OCI-LY7 (cell line): ENCODE measurements around the gene BLM. TPM values are rescaled to one million over a fixed set of nuclear protein-coding genes. Genes with fewer than 3 reads are reported as not detected.
A peak's percentile ranks its signal among the peaks of the same experiment; 100 is the strongest.

Experiments
- BruUV-seq: library from RNA; stranded (reverse); fragments of 400-500 nt; replicated peaks from 2 replicates; lab custom pipeline; 2021; lab: Mats Ljungman, UMichigan
- CTCF ChIA-PET: fragments of 300-600 bp; sonication (Branson Sonifier 250); formaldehyde crosslinking; loops from one replicate; lab custom pipeline; 2022; ENCODE audit warnings: antibody characterized with exemption; ENCODE audit not compliant: unreplicated experiment; lab: Charles Lee
- POLR2A ChIA-PET: fragments of 300-600 bp; sonication (Branson Sonifier 250); formaldehyde crosslinking; loops from one replicate; lab custom pipeline; 2022; ENCODE audit warnings: antibody characterized with exemption; lab: Charles Lee
- DNase-seq: peaks from one replicate; pipeline ENCODE4 v3.0.0-alpha.2; 2015; ENCODE audit warnings: low spot score
- H2AFZ ChIP-seq: fragments of 200-600 bp; sonication (generic), shearing (Covaris generic); 2 replicates; pipeline ENCODE4 v1.6.1; 2014; ENCODE audit warnings: mild to moderate bottlenecking, antibody characterized with exemption, low read length, moderate library complexity
- H3K27ac ChIP-seq: fragments of 200-600 bp; sonication (generic); 2 replicates; pipeline ENCODE4 v1.5.1; 2014; ENCODE audit warnings: mixed run types, low read depth, mild to moderate bottlenecking, moderate library complexity, low read length, inconsistent platforms; ENCODE audit not compliant: poor library complexity, severe bottlenecking
- H3K36me3 ChIP-seq: fragments of 200-600 bp; sonication (generic); 2 replicates; pipeline ENCODE4 v1.6.1; 2014; ENCODE audit warnings: mild to moderate bottlenecking, antibody characterized with exemption, low read length, moderate library complexity, mixed read lengths; ENCODE audit not compliant: insufficient read depth
- H3K4me1 ChIP-seq: fragments of 200-600 bp; sonication (generic); 2 replicates; pipeline ENCODE4 v1.5.1; 2014; ENCODE audit warnings: mild to moderate bottlenecking, low read length; ENCODE audit not compliant: insufficient read depth, poor library complexity, severe bottlenecking
- H3K4me2 ChIP-seq: fragments of 200-600 bp; sonication (generic); 2 replicates; pipeline ENCODE4 v1.6.1; 2014; ENCODE audit warnings: mild to moderate bottlenecking, low read length
- H3K4me3 ChIP-seq: fragments of 200-600 bp; sonication (generic); 2 replicates; pipeline ENCODE4 v1.5.1; 2014; ENCODE audit warnings: mild to moderate bottlenecking, low read depth, low read length; ENCODE audit not compliant: poor library complexity, severe bottlenecking
- H3K79me2 ChIP-seq: fragments of 200-600 bp; sonication (generic); 2 replicates; pipeline ENCODE4 v1.6.1; 2016; ENCODE audit warnings: low read depth, mild to moderate bottlenecking, low read length, moderate library complexity, mixed read lengths; ENCODE audit not compliant: insufficient read depth
- H3K9me2 ChIP-seq: fragments of 200-600 bp; sonication (generic); 2 replicates; pipeline ENCODE4 v1.6.1; 2016; ENCODE audit warnings: mild to moderate bottlenecking, low read length, mixed read lengths; ENCODE audit not compliant: insufficient read depth
- H3K9me3 ChIP-seq: fragments of 200-600 bp; sonication (generic); 2 replicates; pipeline ENCODE4 v1.6.1; 2014; ENCODE audit warnings: mild to moderate bottlenecking, mixed run types, low read length, mixed read lengths
- H4K20me1 ChIP-seq: fragments of 200-600 bp; sonication (generic); 2 replicates; pipeline ENCODE4 v1.6.1; 2014; ENCODE audit warnings: mild to moderate bottlenecking, antibody characterized with exemption, low read length, moderate library complexity, mixed read lengths; ENCODE audit not compliant: insufficient read depth
- EZH2phosphoT487 ChIP-seq: fragments of 200-600 bp; sonication (generic); IDR thresholded peaks from 2 replicates; pipeline ENCODE4 v1.6.1; 2018; ENCODE audit warnings: low read depth, borderline replicate concordance, mild to moderate bottlenecking, mixed run types, antibody characterized with exemption, low read length, moderate library complexity, mixed read lengths
- intact Hi-C: fragments of 100-400 bp; cut with micrococcal nuclease; formaldehyde crosslinking; loops from one replicate; pipeline ENCODE4 v1.10.0; 2022; ENCODE audit not compliant: unreplicated experiment
- total RNA-seq, 2 experiments: library from RNA; depleted of rRNA in 1 of 2; stranded (reverse); fragments of >200 nt in 1 of 2; shearing (Covaris generic) in 1 of 2; gene quantifications; 2 replicates each; pipeline ENCODE4 v1.2.3, GENCODE V29; 2014 to 2022
- TF ChIP-seq, protein P1 (sequence below): fragments of 200-600 bp; sonication (generic); conservative IDR thresholded peaks from 2 replicates; pipeline ENCODE4 v1.5.1; 2014; ENCODE audit warnings: mild to moderate bottlenecking, antibody characterized with exemption, low read length, moderate library complexity, mixed read lengths

The BLM gene
- total RNA-seq, 2 experiments from 2014 or later: 47.1 to 51.8 TPM

DNA sequence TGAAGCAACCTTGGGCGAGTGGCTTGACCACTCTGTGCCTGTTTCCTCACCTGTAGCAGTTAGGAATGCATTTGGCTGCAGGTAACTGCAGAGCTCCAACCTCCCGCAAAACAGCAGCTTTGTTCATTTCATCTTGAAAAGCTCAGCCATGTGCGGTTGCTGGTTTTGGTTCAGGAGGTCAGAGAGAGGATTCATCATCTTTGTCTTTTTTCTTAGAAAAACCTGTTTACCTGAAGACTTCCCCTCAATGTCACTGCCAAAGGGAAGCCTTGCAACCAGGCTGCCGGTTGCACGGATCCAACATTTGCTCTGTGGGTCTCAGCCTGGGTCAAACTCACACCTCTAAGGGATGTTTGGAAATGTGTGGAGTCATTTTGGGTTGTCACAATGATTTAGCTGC is 134.8 kb downstream of the BLM start:
- CTCF ChIA-PET: interaction anchor here (0.7 kb wide), 1 partner anchor 13 kb away, joined by 3 read pairs; no protein-coding TSS in a partner anchor
- Histone ChIP-seq H3K4me1 (peaks cover 63% of the 10 kb centered on the region), H2AFZ (no peak overlapping the region; the same call in 1 of the 2 replicates), H3K27ac (no peak overlapping the region), H3K9me2 (no peaks in the 10 kb centered on the region), H3K79me2 (no peaks in the 10 kb centered on the region), H4K20me1 (no peaks in the 10 kb centered on the region), H3K4me3 (peak overlapping the region; percentile 3), H3K36me3 (no peaks in the 10 kb centered on the region; the same call in 1 of the 2 replicates), H3K4me2 (peak overlapping the region; percentile 65), H3K9me3 (no peaks in the 10 kb centered on the region)
- intact Hi-C loops: loop anchor here (2.0 kb wide), 1 partner anchor 65 kb away; no protein-coding TSS in a partner anchor
- BruUV-seq: no TSS peak
- POLR2A ChIA-PET: interaction anchor here (0.6 to 2.5 kb wide), 10 partner anchors 11 to 1271 kb away, joined by 3 to 15 read pairs (median 3); no protein-coding TSS in a partner anchor
- DNase-seq: peak; percentile 33
- no peak for TF ChIP-seq EZH2phosphoT487
- TF ChIP-seq, protein P1, sequence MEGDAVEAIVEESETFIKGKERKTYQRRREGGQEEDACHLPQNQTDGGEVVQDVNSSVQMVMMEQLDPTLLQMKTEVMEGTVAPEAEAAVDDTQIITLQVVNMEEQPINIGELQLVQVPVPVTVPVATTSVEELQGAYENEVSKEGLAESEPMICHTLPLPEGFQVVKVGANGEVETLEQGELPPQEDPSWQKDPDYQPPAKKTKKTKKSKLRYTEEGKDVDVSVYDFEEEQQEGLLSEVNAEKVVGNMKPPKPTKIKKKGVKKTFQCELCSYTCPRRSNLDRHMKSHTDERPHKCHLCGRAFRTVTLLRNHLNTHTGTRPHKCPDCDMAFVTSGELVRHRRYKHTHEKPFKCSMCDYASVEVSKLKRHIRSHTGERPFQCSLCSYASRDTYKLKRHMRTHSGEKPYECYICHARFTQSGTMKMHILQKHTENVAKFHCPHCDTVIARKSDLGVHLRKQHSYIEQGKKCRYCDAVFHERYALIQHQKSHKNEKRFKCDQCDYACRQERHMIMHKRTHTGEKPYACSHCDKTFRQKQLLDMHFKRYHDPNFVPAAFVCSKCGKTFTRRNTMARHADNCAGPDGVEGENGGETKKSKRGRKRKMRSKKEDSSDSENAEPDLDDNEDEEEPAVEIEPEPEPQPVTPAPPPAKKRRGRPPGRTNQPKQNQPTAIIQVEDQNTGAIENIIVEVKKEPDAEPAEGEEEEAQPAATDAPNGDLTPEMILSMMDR: no peak

DNA sequence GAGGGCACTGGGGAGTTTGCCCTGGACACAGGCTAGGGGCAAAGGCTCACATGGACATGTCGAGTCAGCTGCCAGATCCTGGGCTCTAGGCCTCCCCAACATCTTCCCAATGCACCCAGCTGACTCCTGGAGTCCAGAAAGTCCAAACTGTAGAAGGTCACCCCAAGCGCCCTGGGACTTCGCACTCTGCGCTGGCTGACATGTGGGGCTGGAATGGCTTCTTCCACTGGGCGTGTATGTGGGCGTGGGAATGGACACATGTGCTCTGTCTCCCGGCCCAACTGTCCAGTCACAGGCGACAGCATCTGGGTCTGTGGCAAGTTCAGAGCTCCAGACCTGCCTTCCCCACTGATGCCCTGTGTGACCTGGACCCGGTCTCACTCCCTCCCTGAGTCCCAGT is 138.0 kb downstream of the BLM start:
- no peak overlapping the region for H3K4me3 ChIP-seq
- H3K4me2 ChIP-seq: 0 out of 2 replicates have a peak overlapping the region, but pooled peaks have one; percentile 19
- TF ChIP-seq EZH2phosphoT487: no peak
- H2AFZ ChIP-seq: no peak overlapping the region
- no peak for DNase-seq
- ChIA-PET CTCF (interaction anchor here (0.6 kb wide), 2 partner anchors 13 to 1082 kb away, joined by 5 read pairs; no protein-coding TSS in a partner anchor), POLR2A (interaction anchor here (0.8 kb wide), 1 partner anchor 76 kb away, joined by 3 read pairs; no protein-coding TSS in a partner anchor)
- H3K27ac ChIP-seq: no peak overlapping the region
- H3K9me3 ChIP-seq: no peaks in the 10 kb centered on the region
- no TSS peak for BruUV-seq
- peaks cover 69% of the 10 kb centered on the region for H3K4me1 ChIP-seq
- H3K79me2 ChIP-seq: no peaks in the 10 kb centered on the region
- no peaks in the 10 kb centered on the region for H3K9me2 ChIP-seq
- H4K20me1 ChIP-seq: no peaks in the 10 kb centered on the region
- no peaks in the 10 kb centered on the region; the same call in 1 of the 2 replicates for H3K36me3 ChIP-seq
- intact Hi-C loops: no loop called here

DNA sequence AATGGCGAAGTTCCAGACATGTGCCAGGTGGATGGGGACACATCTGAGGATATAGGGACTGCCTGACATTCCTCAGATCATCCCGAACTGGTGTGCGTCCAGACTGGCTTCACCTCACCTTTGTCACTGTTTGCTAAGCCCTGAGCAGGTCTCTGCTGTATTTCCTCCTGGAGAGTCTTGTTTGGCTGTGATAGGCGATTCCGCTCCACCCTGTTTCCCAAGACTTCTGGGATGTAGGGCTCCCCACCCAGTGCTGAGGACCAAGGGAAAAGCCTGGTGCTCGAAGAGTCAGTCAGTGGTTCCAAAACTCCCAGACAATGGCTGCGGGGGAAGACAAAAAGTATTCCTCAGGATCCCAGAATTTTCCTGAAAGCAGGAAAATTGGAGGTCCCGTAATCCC is 140.2 kb downstream of the BLM start:
- Histone ChIP-seq H3K36me3 (no peaks in the 10 kb centered on the region), H4K20me1 (no peaks in the 10 kb centered on the region), H3K27ac (no peak overlapping the region), H3K79me2 (no peaks in the 10 kb centered on the region), H3K4me1 (peaks cover 52% of the 10 kb centered on the region), H2AFZ (no peak overlapping the region), H3K9me2 (no peaks in the 10 kb centered on the region), H3K9me3 (no peaks in the 10 kb centered on the region), H3K4me3 (no peak overlapping the region), H3K4me2 (no peak overlapping the region)
- no TSS peak for BruUV-seq
- no peak for DNase-seq
- ChIA-PET CTCF (no interaction called here), POLR2A (no interaction called here)
- intact Hi-C loops: no loop called here
- TF ChIP-seq, protein P1: no peak
- no peak for TF ChIP-seq EZH2phosphoT487
